ENCODE data around the gene ATN1.
"Not testable (repeated sequence)": the region's sequence is repeated elsewhere in the genome, so short reads cannot be mapped to it uniquely, and the experiment has no call there.

The ATN1 gene

GRCh38 chr12:6903722-6904121 lies 24.0 kb upstream of the ATN1 start:
- no peak for DNase-seq (ENCODE audit: low read depth, low spot score)

- DNase-seq (ENCODE audit: low read depth, low spot score) = peak; percentile 80
Measured at GRCh38 chr12:6904280-6905276, 23.2 kb upstream of the ATN1 start, which contains the start of gene LRRC23. TSS of gene LRRC23 (plus strand) at chr12:6904822. CDS start at chr12:6905634, 812 bp downstream.

GRCh38 chr12:6905414-6906040 lies 22.2 kb upstream of the ATN1 start:
- DNase-seq (ENCODE audit: low read depth, low spot score) = no peak

DNA sequence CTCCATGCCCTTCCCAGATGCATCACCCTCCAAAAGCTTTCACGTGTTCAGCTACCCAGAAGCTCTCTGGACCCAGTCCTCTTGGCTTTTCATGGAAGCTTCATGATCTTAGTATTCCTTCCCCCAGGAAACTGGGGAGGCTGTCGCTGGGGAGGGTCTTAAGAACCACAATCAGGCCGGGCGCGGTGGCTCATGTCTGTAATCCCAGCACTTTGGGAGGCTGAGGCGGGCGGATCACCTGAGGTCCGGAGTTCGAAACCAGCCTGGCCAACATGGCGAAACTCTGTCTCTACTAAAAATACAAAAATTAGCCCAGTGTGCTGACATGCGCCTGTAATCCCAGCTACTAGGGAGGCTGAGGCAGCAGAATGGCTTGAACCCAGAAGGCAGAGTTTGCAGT lies 19.6 kb upstream of the ATN1 start:
- DNase-seq (ENCODE audit: low read depth, low spot score) = not testable (repeated sequence)

- no peak for DNase-seq (ENCODE audit: low read depth, low spot score)
Measured at GRCh38 chr12:6909421-6910145, 18.2 kb upstream of the ATN1 start.

DNA sequence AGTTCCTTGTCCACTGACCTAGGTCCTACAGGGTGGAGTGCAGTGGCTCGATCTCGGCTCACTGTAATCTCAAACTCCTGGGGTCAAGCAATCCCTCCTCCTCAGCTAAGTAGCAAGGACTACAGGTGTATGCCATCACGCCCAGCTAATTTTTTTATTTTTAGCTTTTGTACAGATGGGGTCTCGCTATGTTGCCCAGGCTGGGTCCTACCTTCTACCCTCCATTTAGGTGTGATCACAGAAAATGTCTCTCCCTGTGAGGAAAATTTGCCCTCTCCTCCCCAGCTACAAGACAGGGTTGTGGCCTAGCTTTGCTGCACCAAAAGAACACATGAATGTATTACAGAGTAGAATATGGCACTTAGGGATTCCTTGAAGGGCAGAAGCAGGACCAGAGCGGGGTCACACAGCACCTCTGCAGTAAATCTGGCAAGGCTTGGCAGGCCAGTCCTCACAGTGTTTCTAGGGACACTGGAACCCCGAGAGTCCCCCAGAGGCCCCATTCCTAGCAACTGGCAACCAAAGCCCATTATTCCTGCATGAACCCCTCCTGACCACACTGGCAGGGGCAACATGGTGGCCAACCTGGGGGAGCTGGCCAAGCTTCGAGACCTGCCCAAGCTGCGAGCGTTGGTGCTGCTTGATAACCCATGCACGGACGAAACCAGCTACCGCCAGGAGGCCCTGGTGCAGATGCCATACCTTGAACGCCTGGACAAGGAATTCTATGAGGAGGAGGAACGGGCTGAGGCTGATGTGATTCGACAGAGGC lies 15.4 kb upstream of the ATN1 start:
- DNase-seq (ENCODE audit: low read depth, low spot score) = no peak

- DNase-seq (ENCODE audit: low read depth, low spot score) = no peak
Measured at GRCh38 chr12:6914246-6914946, 13.4 kb upstream of the ATN1 start, which contains the start of gene ENO2. TSS of gene ENO2 (plus strand) at chr12:6914580. CDS start at chr12:6915833, 1,253 bp downstream.

- DNase-seq (ENCODE audit: low read depth, low spot score) = no peak
Measured at GRCh38 chr12:6914947-6915788, 12.6 kb upstream of the ATN1 start.

- DNase-seq (ENCODE audit: low read depth, low spot score) = no peak
Measured at GRCh38 chr12:6915789-6916285, 11.9 kb upstream of the ATN1 start.

DNA sequence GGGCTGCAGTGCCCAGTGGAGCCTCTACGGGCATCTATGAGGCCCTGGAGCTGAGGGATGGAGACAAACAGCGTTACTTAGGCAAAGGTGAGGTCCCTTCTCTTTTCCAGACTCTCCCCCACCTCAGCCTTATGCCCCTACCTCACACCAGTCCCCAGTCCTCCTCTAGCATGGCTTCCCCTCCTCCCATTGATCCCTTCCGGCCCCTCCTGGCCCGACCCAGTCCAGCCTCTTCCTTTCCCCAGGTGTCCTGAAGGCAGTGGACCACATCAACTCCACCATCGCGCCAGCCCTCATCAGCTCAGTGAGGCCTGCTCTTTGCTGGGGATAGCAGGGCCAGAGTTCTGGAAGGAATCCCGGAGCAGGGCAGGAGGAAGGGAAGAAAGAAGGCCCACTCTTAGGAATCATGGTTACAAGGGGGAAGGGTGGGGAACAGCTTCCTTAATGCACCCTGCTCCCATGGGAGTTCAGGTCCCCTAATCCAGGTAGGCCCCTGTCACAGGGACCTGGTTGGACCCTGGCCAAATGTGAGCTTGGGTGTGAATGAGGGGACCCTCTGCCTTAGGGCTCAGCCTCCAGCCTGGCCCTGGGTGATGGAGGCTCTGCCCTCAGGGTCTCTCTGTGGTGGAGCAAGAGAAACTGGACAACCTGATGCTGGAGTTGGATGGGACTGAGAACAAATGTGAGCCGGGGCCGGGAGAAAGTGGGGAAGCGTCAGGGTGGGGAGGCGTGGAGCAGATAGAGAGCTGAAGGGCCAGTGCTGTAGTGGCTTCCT lies 11.1 kb upstream of the ATN1 start:
- DNase-seq (ENCODE audit: low read depth, low spot score) = no peak

DNA sequence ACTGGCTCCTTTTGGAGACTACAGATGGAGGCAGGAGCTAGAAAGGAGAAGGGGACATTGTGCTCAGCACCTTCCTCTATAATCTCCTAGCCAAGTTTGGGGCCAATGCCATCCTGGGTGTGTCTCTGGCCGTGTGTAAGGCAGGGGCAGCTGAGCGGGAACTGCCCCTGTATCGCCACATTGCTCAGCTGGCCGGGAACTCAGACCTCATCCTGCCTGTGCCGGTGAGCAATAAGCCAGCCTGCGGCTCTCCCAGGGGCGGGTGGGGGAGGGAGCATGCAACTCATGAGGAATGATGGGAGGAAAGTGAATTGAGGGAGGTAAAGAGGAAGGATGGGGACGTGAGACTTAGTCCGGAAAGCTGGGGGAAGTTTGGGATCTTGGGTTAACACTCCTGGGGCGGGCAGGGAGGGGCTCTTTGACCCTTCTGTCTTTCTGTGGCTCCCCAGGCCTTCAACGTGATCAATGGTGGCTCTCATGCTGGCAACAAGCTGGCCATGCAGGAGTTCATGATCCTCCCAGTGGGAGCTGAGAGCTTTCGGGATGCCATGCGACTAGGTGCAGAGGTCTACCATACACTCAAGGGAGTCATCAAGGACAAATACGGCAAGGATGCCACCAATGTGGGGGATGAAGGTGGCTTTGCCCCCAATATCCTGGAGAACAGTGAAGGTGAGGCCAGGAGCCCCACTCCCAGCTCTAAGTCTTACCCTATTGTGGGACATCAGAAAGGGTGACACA lies 10.1 kb upstream of the ATN1 start:
- no peak for DNase-seq (ENCODE audit: low read depth, low spot score)

DNA sequence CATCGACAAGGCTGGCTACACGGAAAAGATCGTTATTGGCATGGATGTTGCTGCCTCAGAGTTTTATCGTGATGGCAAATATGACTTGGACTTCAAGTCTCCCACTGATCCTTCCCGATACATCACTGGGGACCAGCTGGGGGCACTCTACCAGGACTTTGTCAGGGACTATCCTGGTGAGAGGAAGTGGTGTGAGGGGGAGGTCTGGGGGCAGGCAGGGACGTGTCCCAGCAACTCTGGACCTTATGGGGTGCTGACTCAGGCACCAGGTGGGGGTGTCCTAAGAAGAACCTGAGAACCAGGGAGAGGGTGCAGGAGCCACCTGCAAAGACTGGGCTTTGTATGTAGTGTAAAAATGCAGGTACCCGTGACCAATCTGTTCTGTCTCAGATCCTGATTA lies 8.2 kb upstream of the ATN1 start:
- DNase-seq (ENCODE audit: low read depth, low spot score) = no peak

- DNase-seq (ENCODE audit: low read depth, low spot score) = no peak
Measured at GRCh38 chr12:6921539-6921938, 6.2 kb upstream of the ATN1 start.

- no peak for DNase-seq (ENCODE audit: low read depth, low spot score)
Measured at GRCh38 chr12:6921996-6922946, 5.5 kb upstream of the ATN1 start.

GRCh38 chr12:6923003-6923732 lies 4.6 kb upstream of the ATN1 start:
- no peak for DNase-seq (ENCODE audit: low read depth, low spot score)

DNA sequence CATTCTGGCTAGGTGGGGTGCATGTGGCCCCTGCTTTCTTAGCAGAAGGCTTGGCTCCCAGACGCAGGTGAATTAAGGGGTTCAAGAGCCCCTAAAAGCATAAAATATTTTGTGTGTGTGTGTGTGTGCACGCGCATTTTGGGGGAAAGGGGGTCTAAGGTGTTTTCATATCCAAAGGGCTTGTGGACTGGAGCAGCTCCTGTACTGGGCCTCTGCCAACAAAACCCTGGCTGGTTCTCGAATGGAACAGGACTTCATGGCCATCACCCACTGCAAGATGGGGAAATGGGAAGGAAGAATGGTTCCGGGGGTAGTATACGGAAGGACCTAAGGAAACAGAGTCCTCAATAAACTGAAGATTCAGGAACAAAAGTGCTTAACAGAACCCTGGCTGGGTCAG lies 3.9 kb upstream of the ATN1 start:
- no peak for DNase-seq (ENCODE audit: low read depth, low spot score)
